ENCODE data around the gene PKM.
A peak's percentile ranks its signal among the peaks of the same experiment; 100 is the strongest.

PKM gene

GRCh38 chr15:72192416-72192815, 38.6 kb downstream of the PKM start:
- POLR2A ChIA-PET, result no interaction called here
- no peak for DNase-seq (ENCODE audit: low read depth, low spot score)
- CTCF ChIA-PET, result no interaction called here
- H3K4me3 ChIP-seq (ENCODE audit: low read depth, low read length), result no peak overlapping the region
- no peak for TF ChIP-seq CTCF (IDR thresholded peaks at IDR 0.05; ENCODE audit: insufficient read depth, low read length, missing control alignments)

GRCh38 chr15:72189250-72189902, 41.6 kb downstream of the PKM start:
- POLR2A ChIA-PET, result no interaction called here
- CTCF ChIA-PET, result interaction anchor here (0.8 to 1.0 kb wide), 4 partner anchors 9 to 436 kb away, joined by 3 to 5 read pairs (median 4); no protein-coding TSS in a partner anchor
- no peak for TF ChIP-seq CTCF (IDR thresholded peaks at IDR 0.05; ENCODE audit: insufficient read depth, low read length, missing control alignments)
- no peak for DNase-seq (ENCODE audit: low read depth, low spot score)
- no peak overlapping the region for H3K4me3 ChIP-seq (ENCODE audit: low read depth, low read length)

- ChIA-PET POLR2A (no interaction called here), CTCF (no interaction called here)
- H3K4me3 ChIP-seq (ENCODE audit: low read depth, low read length), result peak overlapping the region; percentile 40
- no peak for DNase-seq (ENCODE audit: low read depth, low spot score)
- TF ChIP-seq CTCF (IDR thresholded peaks at IDR 0.05; ENCODE audit: insufficient read depth, low read length, missing control alignments), result no peak
These were observed 46.7 kb downstream of the PKM start for GRCh38 chr15:72184165-72184811.

GRCh38 chr15:72183781-72184164, 47.2 kb downstream of the PKM start:
- no peak for DNase-seq (ENCODE audit: low read depth, low spot score)
- no peak for TF ChIP-seq CTCF (IDR thresholded peaks at IDR 0.05; ENCODE audit: insufficient read depth, low read length, missing control alignments)
- ChIA-PET POLR2A (no interaction called here), CTCF (no interaction called here)
- peak overlapping the region; percentile 40 for H3K4me3 ChIP-seq (ENCODE audit: low read depth, low read length)

GRCh38 chr15:72182673-72183072, 48.3 kb downstream of the PKM start:
- DNase-seq (ENCODE audit: low read depth, low spot score), result no peak
- TF ChIP-seq CTCF (IDR thresholded peaks at IDR 0.05; ENCODE audit: insufficient read depth, low read length, missing control alignments), result no peak
- ChIA-PET POLR2A (no interaction called here), CTCF (no interaction called here)
- H3K4me3 ChIP-seq (ENCODE audit: low read depth, low read length), result no peak overlapping the region

- ChIA-PET POLR2A (no interaction called here), CTCF (no interaction called here)
- TF ChIP-seq CTCF (IDR thresholded peaks at IDR 0.05; ENCODE audit: insufficient read depth, low read length, missing control alignments), result no peak
- H3K4me3 ChIP-seq (ENCODE audit: low read depth, low read length), result no peak overlapping the region
- DNase-seq (ENCODE audit: low read depth, low spot score), result no peak
These were observed 48.7 kb downstream of the PKM start for GRCh38 chr15:72182244-72182643.
